PC-3 (cell line): ENCODE results near the gene DHX38. TPM values are rescaled to one million over a fixed set of nuclear protein-coding genes. Genes with fewer than 3 reads are reported as not detected.

Experiments used
- ATAC-seq: fragments of 200-7000 bp; cut with Tn5 transposase; 2 replicates; pipeline ENCODE4 v1.9.1; 2020; ENCODE audit warnings: mild to moderate bottlenecking, moderate library complexity
- BruUV-seq: library from RNA; stranded (reverse); fragments of 400-500 nt; replicated peaks from 2 replicates; lab custom pipeline; 2021; lab: Mats Ljungman, UMichigan
- CTCF ChIA-PET: fragments of 300-600 bp; sonication (Branson Sonifier 250); formaldehyde crosslinking; loops from one replicate; lab custom pipeline; 2022; ENCODE audit warnings: antibody characterized with exemption; lab: Charles Lee
- POLR2A ChIA-PET: fragments of 300-600 bp; sonication (Branson Sonifier 250); formaldehyde crosslinking; loops from one replicate; lab custom pipeline; 2022; ENCODE audit warnings: antibody characterized with exemption; ENCODE audit not compliant: unreplicated experiment; lab: Charles Lee
- DNase-seq: peaks from one replicate; pipeline ENCODE4 v3.0.0-alpha.2; 2015
- H2AFZ ChIP-seq: fragments of 300-600 bp; sonication (generic); 2 replicates; pipeline ENCODE4 v1.6.0; 2016; ENCODE audit warnings: antibody characterized with exemption, low read length
- H3F3A ChIP-seq: fragments of 300-600 bp; sonication (generic); one replicate; pipeline ENCODE4 v1.6.0; 2017; ENCODE audit warnings: antibody characterized with exemption, low read length, control low read depth, mild to moderate bottlenecking; ENCODE audit not compliant: unreplicated experiment
- H3K27ac ChIP-seq: fragments of 300-600 bp; sonication (generic); 2 replicates; pipeline ENCODE4 v1.5.1; 2016; ENCODE audit warnings: mild to moderate bottlenecking, low read length
- H3K27me3 ChIP-seq: fragments of 300-600 bp; sonication (generic); 2 replicates; pipeline ENCODE4 v1.6.1; 2016; ENCODE audit warnings: low read length, mixed read lengths
- H3K36me3 ChIP-seq: fragments of 300-600 bp; sonication (generic); 2 replicates; pipeline ENCODE4 v1.6.1; 2016; ENCODE audit warnings: low read depth, mixed run types, low read length, mixed read lengths
- H3K4me1 ChIP-seq: fragments of 300-600 bp; sonication (generic); 2 replicates; pipeline ENCODE4 v1.5.1; 2016; ENCODE audit warnings: low read length; ENCODE audit not compliant: insufficient read depth
- H3K4me2 ChIP-seq: fragments of 300-600 bp; sonication (generic); 2 replicates; pipeline ENCODE4 v1.6.0; 2016; ENCODE audit warnings: low read length
- H3K4me3 ChIP-seq: fragments of 300-600 bp; sonication (generic); 2 replicates; pipeline ENCODE4 v1.5.1; 2016; ENCODE audit warnings: mild to moderate bottlenecking, low read length, mixed read lengths
- H3K79me2 ChIP-seq: fragments of 300-600 bp; sonication (generic); 2 replicates; pipeline ENCODE4 v1.6.1; 2017; ENCODE audit warnings: low read length, mixed read lengths
- H3K9ac ChIP-seq: fragments of 300-600 bp; sonication (generic); 2 replicates; pipeline ENCODE4 v1.6.0; 2016; ENCODE audit warnings: mild to moderate bottlenecking, low read length
- H3K9me2 ChIP-seq: fragments of 300-600 bp; sonication (generic); replicated peaks from 2 replicates; pipeline ENCODE4 v1.6.1; 2016; ENCODE audit warnings: mixed run types, low read length, mixed read lengths
- H3K9me3 ChIP-seq: fragments of 300-600 bp; sonication (generic); 2 replicates; pipeline ENCODE4 v1.6.1; 2016; ENCODE audit warnings: low read length, mixed read lengths
- H4K20me1 ChIP-seq: fragments of 300-600 bp; sonication (generic); 2 replicates; pipeline ENCODE4 v1.6.1; 2016; ENCODE audit warnings: low read length, mixed read lengths
- EZH2 ChIP-seq: fragments of 300-600 bp; sonication (generic); IDR thresholded peaks from one replicate; pipeline ENCODE4 v1.6.1; 2017; ENCODE audit warnings: antibody characterized with exemption, mild to moderate bottlenecking, low read length; ENCODE audit not compliant: unreplicated experiment
- EZH2phosphoT487 ChIP-seq: fragments of 300-600 bp; sonication (generic); IDR thresholded peaks from 2 replicates; pipeline ENCODE4 v1.6.1; 2018; ENCODE audit warnings: mild to moderate bottlenecking, antibody characterized with exemption, low read length, borderline replicate concordance
- intact Hi-C: fragments of 100-400 bp; cut with micrococcal nuclease; formaldehyde crosslinking; loops from 2 replicates; pipeline ENCODE4 v1.9.0; 2023
- total RNA-seq: library from RNA; depleted of rRNA; stranded (reverse); fragments of >200 nt; gene quantifications from 2 replicates; pipeline ENCODE4 v1.2.3, GENCODE V29; 2014
- TF ChIP-seq, protein P1 (sequence below): fragments of 300-600 bp; sonication (generic); conservative IDR thresholded peaks from 2 replicates; pipeline ENCODE4 v1.5.1; 2017; ENCODE audit warnings: antibody characterized with exemption, low read depth, mild to moderate bottlenecking, low read length

Gene DHX38
- total RNA-seq, 1 experiment from 2014 or later: 61.2 TPM

DNA sequence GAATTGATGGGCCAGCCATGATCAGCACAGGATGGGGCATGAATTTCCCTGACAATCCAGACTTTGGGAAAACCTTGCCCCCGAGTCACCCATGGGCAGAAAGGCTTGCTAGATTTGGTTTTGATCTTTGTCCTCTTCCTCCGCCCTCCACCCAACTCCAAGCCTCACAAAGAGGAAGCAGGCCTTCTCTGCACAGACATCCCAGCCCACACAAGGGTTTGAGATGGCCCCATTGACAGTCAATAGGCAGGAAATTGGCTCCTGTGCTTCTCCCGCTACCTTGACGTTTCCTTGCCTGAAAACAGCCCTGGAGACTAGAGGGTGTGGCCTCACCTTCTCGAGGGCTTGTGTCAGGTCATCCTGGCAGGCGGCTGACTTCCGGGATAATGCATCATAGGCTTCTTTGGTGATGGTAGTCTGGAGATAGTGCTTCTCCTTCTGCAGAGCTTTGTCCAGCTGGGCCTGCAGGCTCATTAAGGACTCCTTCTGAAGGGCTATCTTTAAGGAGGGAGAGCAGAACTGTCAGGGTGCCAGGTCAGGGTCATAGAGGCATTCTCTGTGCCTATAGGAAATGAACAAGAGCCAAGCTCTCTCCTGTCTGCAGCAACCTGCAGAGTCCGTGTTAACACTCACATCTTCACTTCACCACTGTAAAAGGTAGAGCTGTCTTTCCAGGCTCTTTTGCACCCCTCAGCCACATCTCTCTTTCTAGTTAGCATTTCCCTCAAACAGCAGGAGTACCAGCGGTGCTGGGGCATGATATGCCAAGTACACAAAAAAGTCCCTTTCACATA lies 32.2 kb downstream of the DHX38 start:
- no peak for ATAC-seq
- H3K4me2 ChIP-seq: no peak overlapping the region
- no peaks in the 10 kb centered on the region for H3K9me3 ChIP-seq
- H3K27me3 ChIP-seq: no peaks in the 10 kb centered on the region
- no peak overlapping the region for H3K27ac ChIP-seq
- intact Hi-C loops: loop anchor here (1.0 to 10.0 kb wide), 3 partner anchors 113 to 1749 kb away; no protein-coding TSS in a partner anchor
- TF ChIP-seq EZH2 (no peak), EZH2phosphoT487 (no peak)
- TF ChIP-seq, protein P1, sequence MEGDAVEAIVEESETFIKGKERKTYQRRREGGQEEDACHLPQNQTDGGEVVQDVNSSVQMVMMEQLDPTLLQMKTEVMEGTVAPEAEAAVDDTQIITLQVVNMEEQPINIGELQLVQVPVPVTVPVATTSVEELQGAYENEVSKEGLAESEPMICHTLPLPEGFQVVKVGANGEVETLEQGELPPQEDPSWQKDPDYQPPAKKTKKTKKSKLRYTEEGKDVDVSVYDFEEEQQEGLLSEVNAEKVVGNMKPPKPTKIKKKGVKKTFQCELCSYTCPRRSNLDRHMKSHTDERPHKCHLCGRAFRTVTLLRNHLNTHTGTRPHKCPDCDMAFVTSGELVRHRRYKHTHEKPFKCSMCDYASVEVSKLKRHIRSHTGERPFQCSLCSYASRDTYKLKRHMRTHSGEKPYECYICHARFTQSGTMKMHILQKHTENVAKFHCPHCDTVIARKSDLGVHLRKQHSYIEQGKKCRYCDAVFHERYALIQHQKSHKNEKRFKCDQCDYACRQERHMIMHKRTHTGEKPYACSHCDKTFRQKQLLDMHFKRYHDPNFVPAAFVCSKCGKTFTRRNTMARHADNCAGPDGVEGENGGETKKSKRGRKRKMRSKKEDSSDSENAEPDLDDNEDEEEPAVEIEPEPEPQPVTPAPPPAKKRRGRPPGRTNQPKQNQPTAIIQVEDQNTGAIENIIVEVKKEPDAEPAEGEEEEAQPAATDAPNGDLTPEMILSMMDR: no peak
- no peak overlapping the region for H3K9ac ChIP-seq
- H3K36me3 ChIP-seq: no peaks in the 10 kb centered on the region
- H2AFZ ChIP-seq: no peak overlapping the region
- ChIA-PET CTCF (interaction anchor here (0.6 to 0.8 kb wide), 3 partner anchors 77 to 381 kb away, joined by 3 read pairs; no protein-coding TSS in a partner anchor), POLR2A (no interaction called here)
- no peaks in the 10 kb centered on the region for H4K20me1 ChIP-seq
- DNase-seq: no peak
- no peaks in the 10 kb centered on the region for H3K4me1 ChIP-seq
- BruUV-seq: no TSS peak
- H3K9me2 ChIP-seq: no peaks in the 10 kb centered on the region
- no peaks in the 10 kb centered on the region for H3F3A ChIP-seq
- no peak overlapping the region for H3K4me3 ChIP-seq
- H3K79me2 ChIP-seq: no peaks in the 10 kb centered on the region

DNA sequence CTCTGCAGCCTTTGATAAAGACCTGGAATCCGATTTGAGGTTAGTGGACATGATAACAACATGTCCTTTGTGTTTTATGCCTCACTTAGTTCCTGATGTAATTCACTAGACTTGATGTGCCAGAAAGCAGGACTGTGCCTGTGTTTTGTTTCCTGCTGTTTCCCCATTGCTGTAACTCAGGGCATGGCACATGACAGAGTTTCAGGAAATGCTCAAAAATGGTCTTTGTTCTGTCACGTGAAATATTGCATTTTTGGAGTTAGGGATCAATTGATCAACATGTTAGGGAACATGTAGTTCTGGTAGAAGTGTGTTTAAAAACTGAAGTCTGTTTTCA lies 32.8 kb downstream of the DHX38 start:
- no TSS peak for BruUV-seq
- DNase-seq (no peak), ATAC-seq (no peak)
- CTCF ChIA-PET: no interaction called here
- Histone ChIP-seq H3F3A (no peaks in the 10 kb centered on the region), H3K27me3 (no peaks in the 10 kb centered on the region), H3K4me1 (no peaks in the 10 kb centered on the region), H3K36me3 (no peaks in the 10 kb centered on the region), H4K20me1 (no peaks in the 10 kb centered on the region), H3K9ac (no peak overlapping the region), H3K27ac (no peak overlapping the region), H3K9me3 (no peaks in the 10 kb centered on the region), H3K9me2 (no peaks in the 10 kb centered on the region), H3K79me2 (no peaks in the 10 kb centered on the region), H3K4me2 (no peak overlapping the region), H2AFZ (no peak overlapping the region), H3K4me3 (no peak overlapping the region)
- no peak for TF ChIP-seq EZH2
- TF ChIP-seq EZH2phosphoT487: no peak
- TF ChIP-seq, protein P1: no peak
- intact Hi-C loops: loop anchor here (10.0 kb wide), 1 partner anchor 1748 kb away; no protein-coding TSS in a partner anchor
- POLR2A ChIA-PET: no interaction called here

DNA sequence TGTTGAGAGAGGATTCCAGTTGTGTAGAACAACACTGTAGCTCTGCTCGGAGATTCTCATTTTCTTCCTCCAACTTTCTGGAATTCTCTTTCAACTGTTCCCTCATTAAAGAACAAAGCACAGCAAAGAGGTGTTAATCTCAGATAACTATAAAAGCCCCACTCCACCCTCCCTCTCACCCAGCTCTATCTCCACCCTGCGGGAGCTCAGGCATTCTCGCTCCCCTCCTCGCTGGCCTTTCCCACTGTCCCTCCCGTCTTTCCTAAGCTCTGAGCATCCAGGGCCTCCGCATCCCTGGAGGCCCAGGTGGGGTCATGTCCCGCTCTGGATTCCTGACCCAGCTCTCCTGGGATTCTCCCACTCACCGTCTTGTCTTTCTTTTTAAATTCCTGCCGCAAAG lies 35.1 kb downstream of the DHX38 start:
- CTCF ChIA-PET: no interaction called here
- no peak overlapping the region for H3K27ac ChIP-seq
- ATAC-seq: no peak
- POLR2A ChIA-PET: no interaction called here
- H2AFZ ChIP-seq: no peak overlapping the region
- H3K27me3 ChIP-seq: no peaks in the 10 kb centered on the region
- intact Hi-C loops: loop anchor here (10.0 kb wide), 1 partner anchor 1746 kb away; no protein-coding TSS in a partner anchor
- H3K9me2 ChIP-seq: no peaks in the 10 kb centered on the region
- BruUV-seq: no TSS peak
- no peak for DNase-seq
- no peak overlapping the region for H3K4me3 ChIP-seq
- no peaks in the 10 kb centered on the region for H3K79me2 ChIP-seq
- H4K20me1 ChIP-seq: no peaks in the 10 kb centered on the region
- H3F3A ChIP-seq: no peaks in the 10 kb centered on the region
- H3K36me3 ChIP-seq: no peaks in the 10 kb centered on the region
- no peak overlapping the region for H3K4me2 ChIP-seq
- no peaks in the 10 kb centered on the region for H3K4me1 ChIP-seq
- no peak overlapping the region for H3K9ac ChIP-seq
- no peaks in the 10 kb centered on the region for H3K9me3 ChIP-seq
- no peak for TF ChIP-seq EZH2phosphoT487
- TF ChIP-seq EZH2: no peak
